Upper lobe of right lung (tissue), 1 donor: ENCODE measurements around the gene CDH13. TPM values are rescaled to one million over a fixed set of nuclear protein-coding genes. Genes with fewer than 3 reads are reported as not detected.

ENCODE experiments used
- ATAC-seq: fragments of 200-7000 bp; cut with Tn5 transposase; one replicate; pipeline ENCODE4 v1.9.1; 2020; ENCODE audit warnings: mild to moderate bottlenecking, moderate library complexity
- DNase-seq: peaks from one replicate; pipeline ENCODE4 v3.0.0-alpha.2; 2020
- H3K27ac ChIP-seq: fragments of 200-600 bp; one replicate; pipeline ENCODE4 v1.8.0; 2022
- H3K27me3 ChIP-seq: fragments of 200-600 bp; one replicate; pipeline ENCODE4 v1.8.0; 2022; ENCODE audit warnings: mild to moderate bottlenecking
- H3K36me3 ChIP-seq: fragments of 200-600 bp; one replicate; pipeline ENCODE4 v1.8.0; 2022
- H3K4me1 ChIP-seq: fragments of 200-600 bp; one replicate; pipeline ENCODE4 v1.8.0; 2022
- H3K4me3 ChIP-seq: fragments of 200-600 bp; one replicate; pipeline ENCODE4 v1.8.0; 2022; ENCODE audit warnings: mild to moderate bottlenecking
- H3K9me3 ChIP-seq: fragments of 200-600 bp; one replicate; pipeline ENCODE4 v1.8.0; 2022
- intact Hi-C: fragments of 100-400 bp; cut with DNase I; formaldehyde crosslinking; loops from one replicate; pipeline ENCODE4 v1.11.0; 2022
- total RNA-seq: library from RNA; stranded (reverse); fragmentation: NEBNext Ultra II Directional; extraction: Animal tissue kit (Norgen Biotek cat#: 25700); gene quantifications from one replicate; pipeline ENCODE4 v1.2.1, GENCODE V29; 2021
- TF ChIP-seq, protein P1 (sequence below): fragments of 200-600 bp; IDR thresholded peaks from one replicate; pipeline ENCODE4 v1.8.0; 2022; ENCODE audit warnings: antibody characterized with exemption
- donor health status: DM: no; HTN: yes; CAD: no; lungs with severe emphysema.

Gene CDH13
- total RNA-seq, 1 donor from 2014 or later, result 27.2 TPM

DNA sequence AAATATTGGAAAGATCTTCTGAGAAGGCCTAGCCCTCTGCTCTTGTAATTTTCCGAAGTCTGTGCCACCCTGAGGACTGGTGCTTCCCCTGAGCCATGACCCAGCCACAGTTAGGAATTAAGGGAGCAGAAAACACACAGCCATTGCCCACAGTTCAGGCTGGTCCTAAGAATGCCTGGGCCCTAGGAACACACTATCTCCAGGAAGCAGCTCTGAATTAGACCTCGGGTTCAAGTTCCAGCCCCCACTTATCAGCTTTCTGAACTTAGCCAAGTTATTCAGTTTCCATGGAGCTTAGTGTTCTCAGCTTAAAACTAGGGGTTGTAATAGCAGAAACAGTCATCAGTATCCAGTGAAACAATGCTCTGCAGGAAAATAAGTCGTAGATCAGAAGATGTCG is 56.0 kb downstream of the CDH13 start:
- H3K36me3 ChIP-seq, result no peaks in the 10 kb centered on the region
- no peak overlapping the region for H3K27ac ChIP-seq
- H3K4me1 ChIP-seq, result no peaks in the 10 kb centered on the region
- H3K4me3 ChIP-seq, result no peak overlapping the region
- no peak for ATAC-seq
- H3K9me3 ChIP-seq, result no peaks in the 10 kb centered on the region
- TF ChIP-seq, protein P1, sequence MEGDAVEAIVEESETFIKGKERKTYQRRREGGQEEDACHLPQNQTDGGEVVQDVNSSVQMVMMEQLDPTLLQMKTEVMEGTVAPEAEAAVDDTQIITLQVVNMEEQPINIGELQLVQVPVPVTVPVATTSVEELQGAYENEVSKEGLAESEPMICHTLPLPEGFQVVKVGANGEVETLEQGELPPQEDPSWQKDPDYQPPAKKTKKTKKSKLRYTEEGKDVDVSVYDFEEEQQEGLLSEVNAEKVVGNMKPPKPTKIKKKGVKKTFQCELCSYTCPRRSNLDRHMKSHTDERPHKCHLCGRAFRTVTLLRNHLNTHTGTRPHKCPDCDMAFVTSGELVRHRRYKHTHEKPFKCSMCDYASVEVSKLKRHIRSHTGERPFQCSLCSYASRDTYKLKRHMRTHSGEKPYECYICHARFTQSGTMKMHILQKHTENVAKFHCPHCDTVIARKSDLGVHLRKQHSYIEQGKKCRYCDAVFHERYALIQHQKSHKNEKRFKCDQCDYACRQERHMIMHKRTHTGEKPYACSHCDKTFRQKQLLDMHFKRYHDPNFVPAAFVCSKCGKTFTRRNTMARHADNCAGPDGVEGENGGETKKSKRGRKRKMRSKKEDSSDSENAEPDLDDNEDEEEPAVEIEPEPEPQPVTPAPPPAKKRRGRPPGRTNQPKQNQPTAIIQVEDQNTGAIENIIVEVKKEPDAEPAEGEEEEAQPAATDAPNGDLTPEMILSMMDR, result no peak
- intact Hi-C loops, result no loop called here
- DNase-seq, result no peak
- no peaks in the 10 kb centered on the region for H3K27me3 ChIP-seq

DNA sequence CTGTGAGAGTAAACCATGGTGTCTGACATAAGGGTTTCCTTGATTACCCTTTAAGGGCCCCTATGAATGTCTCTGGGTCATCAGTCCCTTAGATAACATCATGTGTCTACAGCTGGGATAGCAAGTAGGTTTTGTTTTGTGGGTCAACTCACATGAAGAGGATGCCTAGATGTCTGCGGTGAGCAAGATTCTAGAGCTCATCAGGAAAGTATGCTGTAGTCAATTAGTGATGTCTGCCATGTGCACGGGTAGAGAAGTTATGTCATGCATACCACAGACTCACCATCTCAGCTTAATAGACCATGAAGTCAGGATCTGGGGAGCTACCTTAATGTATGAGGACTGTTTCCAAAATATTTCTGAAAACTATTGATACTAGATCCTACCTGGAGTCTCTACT is 57.5 kb downstream of the CDH13 start:
- Histone ChIP-seq H3K9me3 (no peaks in the 10 kb centered on the region), H3K4me1 (no peaks in the 10 kb centered on the region), H3K27ac (no peak overlapping the region), H3K27me3 (no peaks in the 10 kb centered on the region), H3K4me3 (no peak overlapping the region), H3K36me3 (no peaks in the 10 kb centered on the region)
- intact Hi-C loops, result no loop called here
- TF ChIP-seq, protein P1, result no peak
- DNase-seq, result no peak
- no peak for ATAC-seq

DNA sequence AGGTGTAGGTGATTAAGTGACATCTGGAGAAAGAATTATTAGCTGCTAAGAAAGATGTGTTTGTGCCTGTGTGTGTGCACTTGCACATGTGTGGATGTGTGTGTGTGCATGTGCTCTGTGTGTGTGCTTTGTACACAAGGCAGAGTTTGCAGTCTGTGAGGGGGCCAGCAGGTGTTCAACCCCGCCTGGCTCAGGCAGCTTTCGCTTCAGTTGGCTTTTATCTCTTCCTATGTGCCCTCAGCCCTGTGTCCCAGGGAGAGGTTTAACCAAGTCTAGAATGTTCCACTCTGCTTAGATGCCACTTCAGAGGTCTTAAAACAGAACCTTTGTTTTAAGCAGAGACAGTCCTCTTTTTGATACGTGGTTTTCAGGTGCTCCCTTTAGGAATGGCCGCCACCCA is 58.8 kb downstream of the CDH13 start:
- no peak for ATAC-seq
- TF ChIP-seq, protein P1, result no peak
- no peak for DNase-seq
- intact Hi-C loops, result no loop called here
- Histone ChIP-seq H3K27me3 (no peaks in the 10 kb centered on the region), H3K4me1 (no peaks in the 10 kb centered on the region), H3K36me3 (no peaks in the 10 kb centered on the region), H3K4me3 (no peak overlapping the region), H3K9me3 (no peaks in the 10 kb centered on the region), H3K27ac (no peak overlapping the region)

DNA sequence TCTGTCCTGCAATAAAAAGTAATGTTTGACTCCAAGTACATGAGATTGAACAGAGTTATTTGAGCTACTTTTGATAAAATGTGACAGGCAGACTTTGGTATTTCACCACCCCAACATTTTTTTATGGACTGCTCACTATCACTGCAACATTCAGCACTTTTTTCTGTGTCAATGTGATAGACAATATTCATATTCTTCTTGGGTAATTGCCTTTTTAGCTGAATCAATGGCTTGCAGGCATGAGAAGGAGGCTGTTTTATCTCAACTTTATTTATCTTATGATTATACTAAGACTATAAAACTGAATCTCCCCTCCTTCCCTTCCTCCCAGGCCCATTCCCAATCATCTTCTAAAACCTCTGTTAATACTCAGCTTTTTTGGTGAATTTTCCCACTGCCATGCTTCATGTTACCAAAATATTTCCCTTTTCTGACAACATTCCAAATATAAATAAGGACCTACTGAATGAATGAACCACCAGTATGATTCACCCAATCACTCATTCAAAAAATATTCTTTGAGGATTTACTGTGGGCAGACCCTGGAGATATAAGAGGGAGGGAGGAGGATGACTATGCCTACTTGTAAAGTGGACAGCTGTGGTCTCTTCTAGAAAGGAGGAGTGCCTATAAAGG is 67.6 kb downstream of the CDH13 start:
- H3K9me3 ChIP-seq, result no peaks in the 10 kb centered on the region
- TF ChIP-seq, protein P1, result no peak
- H3K27ac ChIP-seq, result no peak overlapping the region
- DNase-seq (no peak), ATAC-seq (no peak)
- intact Hi-C loops, result no loop called here
- no peaks in the 10 kb centered on the region for H3K27me3 ChIP-seq
- no peak overlapping the region for H3K4me3 ChIP-seq
- peaks cover 4% of the 10 kb centered on the region for H3K4me1 ChIP-seq
- no peaks in the 10 kb centered on the region for H3K36me3 ChIP-seq

DNA sequence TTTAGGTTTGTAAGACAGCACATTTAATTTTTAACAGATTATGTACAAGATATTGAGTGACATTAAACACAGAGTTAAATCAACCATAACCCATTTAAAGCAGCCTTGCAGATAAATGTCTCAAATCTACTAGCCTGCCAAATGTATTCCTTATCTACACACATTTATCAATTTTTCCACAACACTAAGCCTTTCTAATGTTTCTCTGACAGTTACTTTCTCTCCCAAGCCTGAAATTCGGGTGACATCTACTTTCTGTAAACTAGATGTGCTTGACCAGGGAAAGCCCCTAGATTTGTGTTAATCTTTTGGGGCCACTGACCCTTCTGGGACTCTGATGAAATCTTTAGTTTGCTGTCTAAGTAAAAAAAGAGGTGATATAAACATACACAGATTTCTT is 69.0 kb downstream of the CDH13 start:
- no peak for ATAC-seq
- intact Hi-C loops, result no loop called here

More for the DNA sequence above, 69.0 kb downstream of the CDH13 start:
- Histone ChIP-seq H3K36me3 (no peaks in the 10 kb centered on the region), H3K27ac (no peak overlapping the region), H3K4me1 (peaks cover 9% of the 10 kb centered on the region), H3K27me3 (no peaks in the 10 kb centered on the region), H3K9me3 (no peaks in the 10 kb centered on the region), H3K4me3 (no peak overlapping the region)
- DNase-seq, result no peak
- TF ChIP-seq, protein P1, result no peak
